GM19193 (cell line): Measurements from ENCODE around the gene HMGCS1.

Source experiments
- POLR2A ChIP-seq: IDR thresholded peaks from 4 replicates; pipeline ENCODE4 v1.6.1; 2011; ENCODE audit not compliant: insufficient read depth, insufficient read length; ENCODE audit errors: extremely low read depth

Gene HMGCS1

DNA sequence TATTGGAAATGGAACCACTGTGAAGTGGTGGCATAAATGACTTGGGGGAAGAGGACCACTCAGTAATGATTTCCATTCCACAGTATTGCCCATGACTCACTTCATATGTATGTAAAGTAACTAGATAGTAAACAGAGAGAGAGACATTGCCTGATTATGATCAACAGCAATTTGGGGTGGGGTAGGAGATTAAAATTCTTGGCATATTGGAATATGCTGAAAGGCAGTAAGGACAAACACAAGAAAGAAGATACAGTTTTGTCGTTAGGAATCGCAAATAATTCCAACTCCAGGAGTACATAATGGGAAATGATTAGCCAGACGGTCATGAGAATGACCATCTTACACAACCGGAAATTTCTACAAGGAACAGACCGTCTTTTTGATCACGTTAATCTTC is 1.5 kb upstream of the HMGCS1 start:
- TF ChIP-seq POLR2A, result no peak

DNA sequence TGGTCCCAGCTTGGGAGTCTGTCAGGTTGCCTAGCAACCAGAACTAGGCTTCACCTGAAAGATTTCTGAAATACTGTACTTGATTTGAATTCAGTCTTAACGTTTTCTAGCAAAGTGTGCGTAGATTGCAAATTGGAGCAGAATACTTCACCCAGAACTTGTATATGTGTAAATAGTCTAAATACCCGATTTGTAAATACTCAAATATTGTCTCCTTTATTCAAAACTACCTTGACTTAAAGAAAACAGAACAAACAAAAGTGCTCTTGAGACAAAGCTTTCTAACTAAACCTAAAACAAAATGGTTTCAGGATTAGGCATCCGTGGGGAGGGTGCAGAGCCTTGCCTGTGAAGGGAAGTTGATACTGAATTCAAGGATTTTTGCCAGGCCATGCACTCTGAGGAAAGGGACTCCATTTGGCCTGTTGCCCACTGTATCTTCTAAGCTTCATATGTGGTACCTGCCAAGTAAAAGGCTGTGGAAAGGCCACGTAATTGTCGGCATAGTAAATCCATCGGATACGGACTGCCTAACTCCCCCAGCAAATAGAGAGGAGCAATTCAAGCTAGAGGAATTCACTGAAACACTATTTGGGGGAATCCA is 744 bp upstream of the HMGCS1 start:
- no peak for TF ChIP-seq POLR2A

DNA sequence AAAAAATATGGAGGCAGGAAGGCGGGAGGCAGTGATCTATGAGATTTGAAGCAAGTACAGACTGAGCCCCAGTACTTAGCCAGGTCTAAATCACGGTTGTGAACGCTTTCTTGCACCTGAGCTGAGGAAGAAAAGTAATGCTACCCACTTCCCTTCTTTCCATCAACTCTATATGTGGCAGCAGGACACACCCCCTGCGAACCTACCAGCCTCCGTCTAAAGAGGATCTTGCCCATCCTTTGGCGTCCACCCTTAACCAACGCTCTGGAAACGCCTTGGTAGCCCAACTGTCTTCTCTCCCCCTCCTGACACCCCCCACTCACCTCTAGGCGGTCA is 545 bp downstream of the HMGCS1 start:
- no peak for TF ChIP-seq POLR2A

DNA sequence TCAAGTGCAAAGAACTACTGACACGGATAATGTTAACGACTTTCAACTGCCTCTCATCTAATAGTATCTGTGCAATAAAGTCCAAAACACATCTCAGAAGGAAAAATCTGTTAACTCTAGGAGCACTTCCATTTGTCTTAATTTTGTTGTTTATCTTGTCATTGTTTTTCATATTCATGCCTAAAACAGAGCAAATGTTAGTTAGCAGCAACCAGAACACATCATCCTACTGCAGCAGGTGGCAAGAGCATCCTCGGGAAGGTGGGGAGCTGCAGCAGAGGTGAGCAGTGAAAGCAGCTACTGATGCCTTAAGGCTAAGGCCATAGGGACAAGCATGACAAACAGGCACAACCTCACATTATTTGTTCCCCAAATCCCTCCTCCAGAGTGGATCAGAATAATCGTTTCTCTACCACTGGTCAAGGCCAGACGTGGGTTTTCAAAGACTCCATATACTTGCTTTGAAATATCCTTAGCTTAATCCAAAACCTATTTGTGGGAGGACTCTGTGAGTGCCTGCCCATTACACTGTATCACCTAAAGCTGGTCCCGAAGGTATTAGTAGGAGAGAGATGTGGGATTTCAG is 1.0 kb downstream of the HMGCS1 start:
- TF ChIP-seq POLR2A, result no peak

DNA sequence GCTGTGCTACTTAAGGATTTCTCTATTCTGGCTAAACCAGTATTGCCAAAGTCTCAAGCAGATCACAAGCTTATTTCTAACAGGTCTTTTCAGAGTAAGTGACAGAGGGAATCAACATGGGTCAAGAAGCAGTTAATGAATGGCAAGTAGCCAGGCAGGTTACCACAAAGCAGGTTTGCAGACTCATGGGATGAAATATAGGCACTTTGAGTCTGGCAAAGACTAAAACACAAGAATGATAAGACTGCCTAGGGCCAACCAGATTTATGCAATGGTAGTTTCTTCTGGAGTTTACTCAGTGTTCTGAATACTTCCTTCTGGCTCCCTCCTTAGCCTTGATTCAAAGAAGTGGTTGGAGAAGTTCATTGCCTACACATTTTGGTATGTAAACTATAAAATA is 3.6 kb downstream of the HMGCS1 start:
- TF ChIP-seq POLR2A, result no peak

DNA sequence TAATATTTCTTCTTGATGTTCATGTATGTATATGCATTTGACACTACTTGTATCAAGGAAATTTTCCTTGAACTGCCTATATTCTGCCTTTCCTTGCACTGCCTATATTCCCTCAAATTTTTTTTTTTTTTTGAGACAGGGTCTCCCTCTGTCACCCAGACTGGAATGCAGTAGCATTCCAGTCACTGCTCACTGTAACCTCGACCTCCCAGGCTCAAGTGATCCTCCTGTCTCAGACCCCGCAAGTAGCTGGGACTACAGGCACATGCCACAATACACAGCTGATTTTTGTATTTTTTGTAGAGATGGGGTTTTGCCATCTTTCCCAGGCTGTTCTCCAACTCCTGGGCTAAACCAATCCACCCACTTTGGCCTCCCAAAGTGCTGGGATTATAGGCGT is 4.1 kb downstream of the HMGCS1 start:
- no peak for TF ChIP-seq POLR2A

DNA sequence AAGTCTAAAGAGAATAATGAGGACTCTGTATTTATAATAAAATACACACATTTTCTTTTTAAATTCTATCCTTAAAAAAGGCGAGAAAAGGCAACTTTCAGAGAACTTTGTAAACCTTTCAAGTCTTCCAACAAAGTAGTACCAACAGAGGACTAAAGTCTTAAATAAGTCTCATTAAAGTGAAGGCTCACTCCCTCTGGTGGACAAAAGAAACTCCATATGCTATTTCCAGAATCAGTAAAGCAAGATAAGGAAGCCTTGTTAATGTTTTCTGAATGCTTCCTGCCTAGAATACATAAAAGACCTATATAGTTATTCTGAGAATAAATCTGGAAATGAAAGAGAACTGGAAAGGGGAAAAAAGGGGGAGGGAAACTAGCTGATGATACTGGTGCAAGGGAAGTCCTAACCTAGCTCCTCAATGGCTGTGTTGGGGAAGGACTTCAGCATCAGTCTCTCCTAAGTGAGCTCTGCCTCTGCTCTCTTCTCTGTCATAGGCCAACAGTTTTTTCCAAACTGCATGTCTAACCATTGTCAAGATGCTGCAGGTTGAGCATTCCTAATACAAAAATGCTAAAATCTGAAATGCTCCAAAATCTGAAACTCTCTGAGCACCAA is 7.2 kb downstream of the HMGCS1 start:
- TF ChIP-seq POLR2A, result no peak

DNA sequence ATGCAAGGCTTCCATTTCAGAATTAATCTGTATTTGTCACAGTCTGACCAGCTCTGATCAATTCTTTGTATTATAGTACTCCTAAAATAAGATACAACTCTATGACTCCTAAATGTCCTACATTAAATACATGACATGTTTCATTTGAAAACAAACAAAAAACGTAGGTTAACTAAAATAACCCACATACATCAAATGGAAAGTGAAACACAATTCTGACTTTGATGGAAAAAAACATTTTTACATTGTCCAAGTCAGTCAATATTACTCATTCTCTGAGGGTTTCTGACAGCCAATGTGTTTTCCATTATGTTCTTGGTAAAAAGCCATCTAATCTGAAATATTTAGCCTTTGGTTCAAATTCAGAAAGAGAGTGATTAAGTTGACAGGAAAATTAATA is 8.7 kb downstream of the HMGCS1 start:
- no peak for TF ChIP-seq POLR2A

DNA sequence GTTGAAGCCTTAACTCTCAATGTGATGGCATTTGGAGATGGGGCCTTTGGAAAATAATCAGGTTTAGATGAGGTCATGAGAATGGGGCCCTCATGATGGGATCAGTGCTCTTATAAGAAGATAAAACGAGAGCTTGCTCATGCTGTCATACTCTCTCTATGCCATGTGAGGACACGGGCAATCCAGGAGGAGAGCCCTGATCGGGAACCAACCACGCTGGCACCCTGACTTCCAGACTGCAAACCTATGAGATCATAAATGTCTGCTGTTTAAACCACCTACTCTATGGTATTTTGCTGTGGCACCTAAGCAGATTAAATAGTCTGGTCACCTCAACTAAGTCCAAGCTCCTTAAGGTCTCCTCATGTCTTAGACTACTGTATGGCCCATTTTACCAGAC is 10.0 kb downstream of the HMGCS1 start:
- TF ChIP-seq POLR2A, result no peak

DNA sequence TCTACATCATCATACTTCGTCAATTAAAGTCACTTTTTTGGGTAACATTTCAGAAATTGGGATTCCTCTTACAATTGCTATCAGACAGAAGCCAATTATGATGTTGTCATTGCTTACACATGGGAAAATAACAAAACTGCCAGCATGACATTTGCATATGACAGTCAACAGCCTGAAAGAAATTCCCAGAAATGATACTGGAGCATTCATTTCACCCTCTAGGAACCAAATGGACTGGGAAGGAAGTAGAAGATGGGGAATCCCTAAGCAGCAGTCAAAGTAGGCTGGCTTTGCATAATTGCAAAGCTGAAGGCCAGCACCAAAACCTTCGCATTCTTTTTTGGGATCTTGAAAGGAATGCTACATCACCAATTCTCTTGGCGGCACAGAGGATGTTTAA is 10.7 kb downstream of the HMGCS1 start:
- TF ChIP-seq POLR2A, result no peak

DNA sequence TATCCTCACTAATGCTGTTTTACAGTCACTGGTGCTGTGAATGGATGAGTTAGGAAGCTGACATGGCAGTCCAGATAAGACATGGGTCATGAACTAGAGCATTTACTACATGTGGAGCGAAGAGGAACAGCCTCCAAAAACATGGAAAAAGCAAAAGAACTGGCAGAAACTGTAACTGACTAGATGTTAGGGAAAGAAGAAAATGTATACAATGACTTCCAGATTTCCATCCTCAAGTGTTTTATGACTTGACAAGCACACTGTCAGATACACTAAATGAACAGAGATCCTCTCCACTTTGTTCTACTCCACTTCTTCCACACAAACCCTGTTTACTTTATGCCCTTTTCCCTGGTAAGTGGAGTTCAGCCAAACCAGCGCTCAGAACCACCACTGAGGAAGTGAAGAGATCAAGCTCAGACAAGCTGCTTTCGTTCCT is 11.5 kb downstream of the HMGCS1 start:
- no peak for TF ChIP-seq POLR2A

DNA sequence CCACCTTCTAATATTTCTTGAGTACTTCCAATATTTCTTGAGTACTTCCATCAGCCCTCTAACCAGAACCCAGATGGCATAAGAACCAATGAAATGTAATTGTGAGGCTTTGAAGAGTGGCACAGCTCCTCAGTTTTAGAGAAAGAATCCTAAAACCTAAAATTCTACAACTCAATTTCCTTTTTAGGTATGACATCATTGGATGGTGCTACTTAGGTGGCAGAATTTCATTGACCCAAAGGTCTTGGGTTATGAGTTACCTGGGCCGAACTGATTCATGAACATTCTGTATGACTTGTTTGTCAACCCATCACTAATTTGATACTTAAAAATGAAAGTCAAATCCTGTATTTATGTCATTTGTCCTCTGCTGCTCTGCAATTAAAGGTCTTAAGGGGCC is 13.1 kb downstream of the HMGCS1 start:
- TF ChIP-seq POLR2A, result no peak

DNA sequence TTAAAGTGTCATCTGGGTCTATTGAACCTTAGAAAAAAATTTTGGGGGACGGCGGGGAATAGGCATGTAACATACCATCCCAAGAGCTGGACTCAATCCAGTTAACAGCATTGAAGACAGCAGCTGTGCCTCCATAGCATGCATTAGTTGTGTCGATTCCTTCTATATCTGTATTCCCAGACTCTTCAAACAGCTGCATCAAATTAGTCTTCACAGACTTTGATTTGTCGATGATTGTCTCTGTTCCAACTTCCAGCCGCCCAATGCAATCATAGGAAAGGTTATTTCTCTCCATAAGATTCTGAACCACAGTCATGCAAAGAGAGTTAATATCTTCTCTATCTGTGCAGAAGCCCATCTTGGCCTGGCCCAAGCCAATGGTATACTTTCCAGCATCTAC is 14.8 kb downstream of the HMGCS1 start:
- TF ChIP-seq POLR2A, result no peak

DNA sequence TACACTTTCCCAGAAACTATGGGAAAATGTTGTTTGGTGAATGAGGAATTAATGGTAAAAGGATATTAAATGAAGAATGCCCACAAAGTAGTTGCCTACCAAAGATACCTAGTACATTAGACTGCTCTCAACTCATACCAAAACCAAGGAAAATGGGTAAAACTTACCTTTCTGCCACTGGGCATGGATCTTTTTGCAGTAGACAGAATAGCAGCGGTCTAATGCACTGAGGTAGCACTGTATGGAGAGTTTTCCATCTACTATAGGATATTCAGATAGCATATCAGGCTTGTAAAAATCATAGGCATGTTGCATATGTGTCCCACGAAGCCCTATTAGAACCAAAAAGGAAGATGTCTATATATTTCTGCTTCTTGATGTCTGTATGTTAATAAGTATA is 16.4 kb downstream of the HMGCS1 start:
- no peak for TF ChIP-seq POLR2A

DNA sequence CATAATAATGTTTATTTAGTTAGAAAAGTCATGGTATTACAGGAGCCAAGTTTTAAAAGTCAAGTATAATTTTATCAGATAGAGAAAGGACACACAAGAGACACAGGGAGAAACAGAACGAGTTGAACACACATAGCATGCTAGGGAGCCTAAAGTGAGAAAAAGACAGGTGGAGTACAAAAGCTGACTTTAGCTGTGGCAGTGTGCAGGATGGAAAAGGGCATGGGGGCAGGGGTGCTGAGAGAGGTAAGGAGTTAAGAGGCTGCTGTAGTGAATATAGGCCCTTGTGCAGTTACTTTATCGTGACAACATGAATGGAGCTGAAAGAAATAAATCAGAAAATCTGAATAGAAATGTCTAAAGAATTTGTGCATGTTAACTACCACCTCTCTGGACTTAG is 18.0 kb downstream of the HMGCS1 start:
- TF ChIP-seq POLR2A, result no peak

DNA sequence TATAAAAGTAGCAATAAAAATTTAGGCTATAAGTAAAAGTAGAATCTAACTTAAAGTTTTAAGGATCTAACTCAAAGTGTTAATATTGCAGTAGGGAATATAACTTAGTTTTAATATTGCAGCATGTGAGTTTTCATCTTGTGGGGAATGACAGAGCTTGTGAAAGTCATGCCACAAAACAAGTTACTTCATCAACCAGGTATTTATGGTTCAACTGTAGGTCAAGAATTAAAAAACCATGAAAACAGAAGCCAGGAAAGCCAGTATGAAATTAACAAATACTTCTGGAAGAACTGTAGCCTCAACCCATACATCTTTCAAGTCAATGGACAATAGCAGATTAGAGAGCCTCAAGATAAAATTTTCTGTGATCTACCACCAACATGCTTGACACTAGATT is 19.0 kb downstream of the HMGCS1 start:
- TF ChIP-seq POLR2A, result no peak

DNA sequence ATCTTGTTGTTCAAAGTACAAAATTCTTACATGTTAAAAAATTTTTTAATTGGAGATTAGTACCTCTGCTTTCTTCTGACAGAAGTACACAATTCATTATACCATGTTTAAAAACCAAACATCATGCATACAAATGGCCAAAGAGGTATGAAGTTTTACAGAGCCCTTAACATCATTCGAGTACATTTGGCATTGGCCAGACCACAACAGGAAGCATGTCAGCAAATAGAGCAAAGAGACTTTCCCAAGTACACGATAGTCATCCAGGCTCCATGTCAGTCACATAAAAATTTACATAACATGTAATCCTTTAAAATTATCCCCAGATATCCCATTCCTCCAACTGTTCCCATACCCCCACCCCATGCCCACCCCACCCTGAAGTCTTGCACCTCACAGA is 22.5 kb downstream of the HMGCS1 start:
- TF ChIP-seq POLR2A, result no peak

DNA sequence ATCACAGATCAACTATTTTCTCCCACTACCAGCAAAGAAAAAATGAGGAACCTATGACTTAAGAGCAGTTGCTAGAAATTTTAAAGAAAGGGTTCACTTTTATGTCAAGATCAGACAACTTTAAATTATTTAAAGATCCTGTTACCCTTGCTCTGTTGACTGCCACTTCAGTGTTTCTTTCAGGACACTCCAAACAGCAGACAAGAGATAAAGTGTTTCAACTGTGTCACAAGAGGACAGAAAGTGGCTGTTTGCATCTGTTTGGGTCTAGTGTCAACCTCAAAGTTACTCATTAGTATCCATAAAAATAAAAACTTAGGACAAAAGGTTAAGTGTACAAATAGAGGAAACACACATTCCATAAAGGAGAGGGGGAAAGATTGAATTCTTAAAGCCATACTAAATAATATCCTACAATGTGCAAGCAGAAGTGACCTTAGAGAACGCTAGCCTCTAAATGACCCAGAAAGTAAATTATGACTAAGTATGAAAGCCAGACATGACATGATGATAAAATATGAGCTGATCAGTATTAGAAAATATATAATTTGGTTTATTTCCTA is 24.9 kb downstream of the HMGCS1 start:
- no peak for TF ChIP-seq POLR2A

DNA sequence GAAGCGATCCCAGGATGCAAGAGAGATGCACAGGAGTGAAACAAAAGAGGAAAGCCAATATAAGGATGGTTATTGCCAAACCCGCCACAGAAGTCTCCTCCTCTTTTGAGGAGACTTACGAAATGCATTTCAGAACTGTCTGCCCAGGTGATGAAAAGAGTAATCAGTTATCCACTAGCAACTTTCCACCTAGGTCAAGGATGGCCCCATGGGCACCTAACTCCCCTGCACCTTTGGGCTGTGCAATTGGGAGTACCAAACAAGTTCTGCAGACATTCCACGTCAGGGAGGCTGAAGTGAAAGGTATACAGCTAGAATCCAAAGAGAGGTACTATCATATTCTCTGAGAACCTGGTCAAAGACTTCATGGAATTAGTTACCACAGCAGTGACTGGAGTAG is 25.7 kb downstream of the HMGCS1 start:
- no peak for TF ChIP-seq POLR2A
